GM23338 (cell line): ENCODE data around the gene ROGDI. TPM values are rescaled to one million over a fixed set of nuclear protein-coding genes. Genes with fewer than 3 reads are reported as not detected.

Experiments used
- ATAC-seq: fragments of 200-7000 bp; cut with Tn5 transposase; 3 replicates; pipeline ENCODE4 v1.9.1; 2020
- DNase-seq: peaks from one replicate; pipeline ENCODE4 v3.0.0-alpha.2; 2015; ENCODE audit warnings: low spot score
- H2AFZ ChIP-seq: fragments of 200-600 bp; sonication (generic); 2 replicates; pipeline ENCODE4 v1.8.0; 2016; ENCODE audit warnings: antibody characterized with exemption, mild to moderate bottlenecking, moderate library complexity
- H3F3A ChIP-seq: fragments of 200-600 bp; sonication (generic); replicated peaks from 2 replicates; pipeline ENCODE4 v1.8.0; 2017; ENCODE audit warnings: antibody characterized with exemption, mixed run types, low read depth
- H3K27ac ChIP-seq: fragments of 200-600 bp; sonication (generic); 2 replicates; pipeline ENCODE4 v1.6.1; 2016; ENCODE audit warnings: low read depth
- H3K27me3 ChIP-seq: fragments of 200-600 bp; sonication (generic); 2 replicates; pipeline ENCODE4 v1.8.0; 2016; ENCODE audit warnings: mild to moderate bottlenecking, mixed run types, moderate library complexity; ENCODE audit not compliant: insufficient read depth
- H3K36me3 ChIP-seq: fragments of 200-600 bp; sonication (generic); 2 replicates; pipeline ENCODE4 v1.8.0; 2016; ENCODE audit warnings: mild to moderate bottlenecking; ENCODE audit not compliant: insufficient read depth
- H3K4me1 ChIP-seq: fragments of 200-600 bp; sonication (generic); 2 replicates; pipeline ENCODE4 v1.8.0; 2016; ENCODE audit warnings: mild to moderate bottlenecking, moderate library complexity; ENCODE audit not compliant: insufficient read depth
- H3K4me2 ChIP-seq: fragments of 200-600 bp; sonication (generic); 2 replicates; pipeline ENCODE4 v1.7.1; 2017; ENCODE audit warnings: mixed run types
- H3K4me3 ChIP-seq: fragments of 200-600 bp; sonication (generic); 2 replicates; pipeline ENCODE4 v1.6.1; 2016; ENCODE audit warnings: mixed run types
- H3K79me2 ChIP-seq: fragments of 200-600 bp; sonication (generic); replicated peaks from 2 replicates; pipeline ENCODE4 v1.8.0; 2017; ENCODE audit warnings: mild to moderate bottlenecking; ENCODE audit not compliant: insufficient read depth
- H3K9me2 ChIP-seq: fragments of 200-600 bp; sonication (generic); 2 replicates; pipeline ENCODE4 v1.8.0; 2017; ENCODE audit not compliant: insufficient read depth
- H4K20me1 ChIP-seq: fragments of 200-600 bp; sonication (generic); replicated peaks from 2 replicates; pipeline ENCODE4 v1.8.0; 2017; ENCODE audit warnings: mild to moderate bottlenecking; ENCODE audit not compliant: insufficient read depth
- H3K27ac Mint-ChIP-seq: 2 replicates; pipeline ENCODE4 v1.8.0; 2020; ENCODE audit warnings: inconsistent platforms, mild to moderate bottlenecking, moderate library complexity, mixed read lengths
- H3K27me3 Mint-ChIP-seq: 3 replicates; pipeline ENCODE4 v1.8.0; 2022; ENCODE audit warnings: low read depth, mild to moderate bottlenecking, moderate library complexity, mixed read lengths, inconsistent platforms; ENCODE audit not compliant: insufficient read depth, poor library complexity
- H3K36me3 Mint-ChIP-seq: 3 replicates; pipeline ENCODE4 v1.8.0; 2021; ENCODE audit warnings: low read depth, mild to moderate bottlenecking, inconsistent platforms, moderate library complexity, mixed read lengths
- H3K4me1 Mint-ChIP-seq: 3 replicates; pipeline ENCODE4 v1.8.0; 2020; ENCODE audit warnings: mild to moderate bottlenecking, inconsistent platforms, mixed read lengths
- H3K4me3 Mint-ChIP-seq: 3 replicates; pipeline ENCODE4 v1.8.0; 2021; ENCODE audit warnings: moderate library complexity, mild to moderate bottlenecking, inconsistent platforms, mixed read lengths
- H3K9me3 Mint-ChIP-seq: 3 replicates; pipeline ENCODE4 v1.8.0; 2020; ENCODE audit warnings: moderate library complexity, mild to moderate bottlenecking, inconsistent platforms, mixed read lengths
- EZH2 ChIP-seq: fragments of 200-600 bp; sonication (generic); IDR thresholded peaks from one replicate; pipeline ENCODE4 v1.8.0; 2017; ENCODE audit warnings: antibody characterized with exemption, mild to moderate bottlenecking, low read depth; ENCODE audit not compliant: unreplicated experiment
- JUNB ChIP-seq: IDR thresholded peaks from one replicate; pipeline ENCODE4 v1.6.1; 2016; ENCODE audit warnings: antibody characterized with exemption; ENCODE audit not compliant: unreplicated experiment
- STAT1 ChIP-seq: IDR thresholded peaks from one replicate; pipeline ENCODE4 v1.6.1; 2016; ENCODE audit warnings: antibody characterized with exemption; ENCODE audit not compliant: unreplicated experiment
- ZNF114 ChIP-seq: fragments of 250-450 bp; sonication (Bioruptor Pico); IDR thresholded peaks from 2 replicates; pipeline ENCODE4 v1.5.0; 2020; ENCODE audit warnings: mild to moderate bottlenecking, moderate library complexity
- polyA plus RNA-seq: library from polyadenylated mRNA; unstranded; fragments of >200 nt; fragmentation: Nextera tagmentation; extraction: Ambion mirVana; gene quantifications from 2 replicates; pipeline ENCODE4 v1.2.1, GENCODE V29; 2016
- total RNA-seq: library from RNA; depleted of rRNA; stranded (reverse); fragments of >200 nt; shearing (Covaris generic); gene quantifications from 2 replicates; pipeline ENCODE4 v1.2.3, GENCODE V29; 2014
- TF ChIP-seq, protein P1 (sequence below): fragments of 250-450 bp; sonication (Bioruptor Pico); IDR thresholded peaks from 2 replicates; pipeline ENCODE4 v1.5.0; 2020; ENCODE audit warnings: mild to moderate bottlenecking, moderate library complexity
- TF ChIP-seq, protein P2 (sequence below): IDR thresholded peaks from 2 replicates; pipeline ENCODE4 v1.6.1; 2016; ENCODE audit warnings: antibody characterized with exemption

The ROGDI gene
- total and polyA plus RNA-seq, 2 experiments from 2014 or later = 30.3 to 38.8 TPM

DNA sequence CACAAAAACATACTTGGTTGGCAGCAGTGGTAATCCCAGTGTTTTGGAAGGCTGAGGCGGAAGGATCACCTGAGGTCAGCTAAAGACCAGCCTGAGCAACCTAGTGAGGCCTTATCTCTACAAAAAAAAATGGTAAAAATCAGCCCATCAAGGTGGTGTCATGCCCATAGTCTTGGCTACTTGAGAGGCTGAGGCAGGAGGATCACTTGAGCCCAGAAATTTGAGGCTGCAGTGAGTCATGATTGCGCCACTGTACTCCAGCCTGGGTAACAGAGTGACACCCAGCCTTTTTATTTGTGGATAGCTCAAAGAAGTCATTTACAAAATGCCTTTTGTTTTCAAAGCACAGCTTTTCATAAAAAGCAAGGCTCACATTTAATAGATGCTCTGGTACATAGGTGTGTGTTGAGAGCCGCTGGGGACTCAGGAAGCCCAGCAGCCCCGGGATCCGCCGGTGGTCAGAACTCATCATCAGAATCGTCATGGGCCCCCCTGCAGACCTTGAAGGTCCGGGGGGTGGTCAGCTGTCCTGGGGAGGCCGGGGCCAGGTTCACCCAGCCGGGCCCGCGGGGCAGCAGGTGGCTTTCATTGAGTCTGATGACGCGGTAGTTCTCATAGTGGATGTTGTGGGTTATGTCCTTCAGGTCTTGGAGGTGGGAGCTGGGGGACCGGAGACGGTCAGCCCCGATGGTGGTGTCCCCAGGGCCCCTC, 24.9 kb downstream of the ROGDI start (continued):
- TF ChIP-seq, protein P1, sequence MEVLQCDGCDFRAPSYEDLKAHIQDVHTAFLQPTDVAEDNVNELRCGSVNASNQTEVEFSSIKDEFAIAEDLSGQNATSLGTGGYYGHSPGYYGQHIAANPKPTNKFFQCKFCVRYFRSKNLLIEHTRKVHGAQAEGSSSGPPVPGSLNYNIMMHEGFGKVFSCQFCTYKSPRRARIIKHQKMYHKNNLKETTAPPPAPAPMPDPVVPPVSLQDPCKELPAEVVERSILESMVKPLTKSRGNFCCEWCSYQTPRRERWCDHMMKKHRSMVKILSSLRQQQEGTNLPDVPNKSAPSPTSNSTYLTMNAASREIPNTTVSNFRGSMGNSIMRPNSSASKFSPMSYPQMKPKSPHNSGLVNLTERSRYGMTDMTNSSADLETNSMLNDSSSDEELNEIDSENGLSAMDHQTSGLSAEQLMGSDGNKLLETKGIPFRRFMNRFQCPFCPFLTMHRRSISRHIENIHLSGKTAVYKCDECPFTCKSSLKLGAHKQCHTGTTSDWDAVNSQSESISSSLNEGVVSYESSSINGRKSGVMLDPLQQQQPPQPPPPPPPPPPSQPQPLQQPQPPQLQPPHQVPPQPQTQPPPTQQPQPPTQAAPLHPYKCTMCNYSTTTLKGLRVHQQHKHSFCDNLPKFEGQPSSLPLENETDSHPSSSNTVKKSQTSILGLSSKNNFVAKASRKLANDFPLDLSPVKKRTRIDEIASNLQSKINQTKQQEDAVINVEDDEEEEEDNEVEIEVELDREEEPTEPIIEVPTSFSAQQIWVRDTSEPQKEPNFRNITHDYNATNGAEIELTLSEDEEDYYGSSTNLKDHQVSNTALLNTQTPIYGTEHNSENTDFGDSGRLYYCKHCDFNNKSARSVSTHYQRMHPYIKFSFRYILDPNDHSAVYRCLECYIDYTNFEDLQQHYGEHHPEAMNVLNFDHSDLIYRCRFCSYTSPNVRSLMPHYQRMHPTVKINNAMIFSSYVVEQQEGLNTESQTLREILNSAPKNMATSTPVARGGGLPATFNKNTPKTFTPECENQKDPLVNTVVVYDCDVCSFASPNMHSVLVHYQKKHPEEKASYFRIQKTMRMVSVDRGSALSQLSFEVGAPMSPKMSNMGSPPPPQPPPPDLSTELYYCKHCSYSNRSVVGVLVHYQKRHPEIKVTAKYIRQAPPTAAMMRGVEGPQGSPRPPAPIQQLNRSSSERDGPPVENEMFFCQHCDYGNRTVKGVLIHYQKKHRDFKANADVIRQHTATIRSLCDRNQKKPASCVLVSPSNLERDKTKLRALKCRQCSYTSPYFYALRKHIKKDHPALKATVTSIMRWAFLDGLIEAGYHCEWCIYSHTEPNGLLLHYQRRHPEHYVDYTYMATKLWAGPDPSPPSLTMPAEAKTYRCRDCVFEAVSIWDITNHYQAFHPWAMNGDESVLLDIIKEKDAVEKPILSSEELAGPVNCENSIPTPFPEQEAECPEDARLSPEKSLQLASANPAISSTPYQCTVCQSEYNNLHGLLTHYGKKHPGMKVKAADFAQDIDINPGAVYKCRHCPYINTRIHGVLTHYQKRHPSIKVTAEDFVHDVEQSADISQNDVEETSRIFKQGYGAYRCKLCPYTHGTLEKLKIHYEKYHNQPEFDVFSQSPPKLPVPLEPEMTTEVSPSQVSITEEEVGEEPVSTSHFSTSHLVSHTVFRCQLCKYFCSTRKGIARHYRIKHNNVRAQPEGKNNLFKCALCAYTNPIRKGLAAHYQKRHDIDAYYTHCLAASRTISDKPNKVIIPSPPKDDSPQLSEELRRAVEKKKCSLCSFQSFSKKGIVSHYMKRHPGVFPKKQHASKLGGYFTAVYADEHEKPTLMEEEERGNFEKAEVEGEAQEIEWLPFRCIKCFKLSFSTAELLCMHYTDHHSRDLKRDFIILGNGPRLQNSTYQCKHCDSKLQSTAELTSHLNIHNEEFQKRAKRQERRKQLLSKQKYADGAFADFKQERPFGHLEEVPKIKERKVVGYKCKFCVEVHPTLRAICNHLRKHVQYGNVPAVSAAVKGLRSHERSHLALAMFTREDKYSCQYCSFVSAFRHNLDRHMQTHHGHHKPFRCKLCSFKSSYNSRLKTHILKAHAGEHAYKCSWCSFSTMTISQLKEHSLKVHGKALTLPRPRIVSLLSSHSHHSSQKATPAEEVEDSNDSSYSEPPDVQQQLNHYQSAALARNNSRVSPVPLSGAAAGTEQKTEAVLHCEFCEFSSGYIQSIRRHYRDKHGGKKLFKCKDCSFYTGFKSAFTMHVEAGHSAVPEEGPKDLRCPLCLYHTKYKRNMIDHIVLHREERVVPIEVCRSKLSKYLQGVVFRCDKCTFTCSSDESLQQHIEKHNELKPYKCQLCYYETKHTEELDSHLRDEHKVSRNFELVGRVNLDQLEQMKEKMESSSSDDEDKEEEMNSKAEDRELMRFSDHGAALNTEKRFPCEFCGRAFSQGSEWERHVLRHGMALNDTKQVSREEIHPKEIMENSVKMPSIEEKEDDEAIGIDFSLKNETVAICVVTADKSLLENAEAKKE (CRISPR knock-in tag) = no peak
- TF ChIP-seq ZNF114 (CRISPR knock-in tag) = no peak
- TF ChIP-seq JUNB = no peak

DNA sequence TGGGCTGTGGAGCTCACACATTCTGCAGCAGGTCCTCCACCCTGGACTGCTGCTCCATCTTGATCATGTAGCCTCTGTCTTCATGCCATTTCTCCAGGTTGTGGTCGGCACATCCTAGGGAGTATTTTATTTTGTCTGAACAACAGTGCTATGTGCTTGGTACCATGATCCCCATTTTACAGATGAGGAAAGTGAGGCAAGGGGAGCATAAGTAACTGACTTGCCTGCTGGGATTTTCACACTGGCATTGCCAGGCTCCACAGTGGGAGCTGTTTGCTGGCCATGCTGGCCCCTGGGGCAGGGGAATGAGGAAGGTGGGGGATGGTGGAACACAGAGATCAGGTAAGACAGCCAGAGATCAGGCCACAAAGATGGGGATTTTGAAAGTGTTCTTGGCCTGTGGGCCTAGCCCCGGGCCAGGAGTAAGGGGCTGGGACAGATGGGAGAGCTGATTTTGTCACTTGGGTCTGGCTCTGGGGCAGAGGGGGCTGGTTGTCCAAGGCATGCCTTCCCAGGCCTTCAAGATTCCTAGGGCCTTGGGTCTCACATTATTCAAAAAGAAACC, 26.2 kb downstream of the ROGDI start:
- Histone ChIP-seq H3K4me1 (no peaks in the 10 kb centered on the region), H4K20me1 (no peaks in the 10 kb centered on the region), H3K27ac (no peak overlapping the region), H3F3A (no peaks in the 10 kb centered on the region), H3K27me3 (no peaks in the 10 kb centered on the region), H2AFZ (no peak overlapping the region), H3K4me3 (no peak overlapping the region), H3K79me2 (no peaks in the 10 kb centered on the region), H3K9me2 (no peaks in the 10 kb centered on the region), H3K36me3 (no peaks in the 10 kb centered on the region), H3K4me2 (no peak overlapping the region)
- DNase-seq (no peak), ATAC-seq (no peak)
- no peak overlapping the region; the same call in 1 of the 2 replicates for H3K27ac Mint-ChIP-seq
- H3K4me3 Mint-ChIP-seq = no peak overlapping the region
- 0 out of 3 replicates have a peak, but pooled peaks cover 2% of the 10 kb centered on the region for H3K4me1 Mint-ChIP-seq
- peaks cover 9% of the 10 kb centered on the region for H3K27me3 Mint-ChIP-seq
- H3K9me3 Mint-ChIP-seq = peaks cover 3% of the 10 kb centered on the region; the same call in 2 of the 3 replicates
- H3K36me3 Mint-ChIP-seq = peaks cover 8% of the 10 kb centered on the region; the same call in 2 of the 3 replicates
- no peak for TF ChIP-seq STAT1
- TF ChIP-seq, protein P2, sequence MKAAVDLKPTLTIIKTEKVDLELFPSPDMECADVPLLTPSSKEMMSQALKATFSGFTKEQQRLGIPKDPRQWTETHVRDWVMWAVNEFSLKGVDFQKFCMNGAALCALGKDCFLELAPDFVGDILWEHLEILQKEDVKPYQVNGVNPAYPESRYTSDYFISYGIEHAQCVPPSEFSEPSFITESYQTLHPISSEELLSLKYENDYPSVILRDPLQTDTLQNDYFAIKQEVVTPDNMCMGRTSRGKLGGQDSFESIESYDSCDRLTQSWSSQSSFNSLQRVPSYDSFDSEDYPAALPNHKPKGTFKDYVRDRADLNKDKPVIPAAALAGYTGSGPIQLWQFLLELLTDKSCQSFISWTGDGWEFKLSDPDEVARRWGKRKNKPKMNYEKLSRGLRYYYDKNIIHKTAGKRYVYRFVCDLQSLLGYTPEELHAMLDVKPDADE = no peak
- TF ChIP-seq, protein P1 (CRISPR knock-in tag) = no peak
- TF ChIP-seq EZH2 = no peak
